BJ (cell line): ENCODE data around the gene LMCD1. TPM values are rescaled to one million over a fixed set of nuclear protein-coding genes. Genes with fewer than 3 reads are reported as not detected.

Experiments used
- CTCF ChIA-PET: fragments of 350-600 bp; formaldehyde crosslinking; extraction: SDS; loops from one replicate; lab custom pipeline; 2021; ENCODE audit warnings: antibody characterized with exemption, inconsistent platforms; lab: Yijun Ruan, JAX
- POLR2A ChIA-PET: fragments of 300-600 bp; sonication (Branson Sonifier 250); formaldehyde crosslinking; extraction: SDS; loops from one replicate; lab custom pipeline; 2021; ENCODE audit warnings: antibody characterized with exemption; lab: Charles Lee
- DNase-seq: peaks from one replicate; pipeline ENCODE4 v3.0.0-alpha.2; 2011; ENCODE audit warnings: low read depth
- H3K27me3 ChIP-seq: 2 replicates; pipeline ENCODE4 v1.6.0; 2011; ENCODE audit warnings: low read length; ENCODE audit not compliant: control insufficient read depth, insufficient read depth
- H3K36me3 ChIP-seq: 2 replicates; pipeline ENCODE4 v1.5.1; 2011; ENCODE audit warnings: low read length; ENCODE audit not compliant: control insufficient read depth, insufficient read depth
- H3K4me3 ChIP-seq: 2 replicates; pipeline ENCODE4 v1.5.1; 2011; ENCODE audit warnings: low read depth, mild to moderate bottlenecking, control low read depth, low read length
- CTCF ChIP-seq: IDR thresholded peaks from 2 replicates; pipeline ENCODE4 v1.5.1; 2011; ENCODE audit warnings: low read depth, mild to moderate bottlenecking, control low read depth, inconsistent platforms, low read length, moderate library complexity; ENCODE audit not compliant: insufficient read depth
- polyA plus RNA-seq: library from polyadenylated mRNA; depleted of rRNA; stranded (reverse); fragments of >200 nt; gene quantifications from 2 replicates; pipeline ENCODE4 v1.2.3, GENCODE V29; 2011

LMCD1 gene
- polyA plus RNA-seq, 1 experiment: 168 TPM

- POLR2A ChIA-PET: interaction anchor here (0.6 to 2.2 kb wide), 3 partner anchors 12 to 77 kb away, joined by 3 to 13 read pairs (median 7); partner anchors contain the start of gene LMCD1
- no peak overlapping the region for H3K4me3 ChIP-seq
- no peaks in the 10 kb centered on the region for H3K27me3 ChIP-seq
- no peaks in the 10 kb centered on the region for H3K36me3 ChIP-seq
- CTCF ChIA-PET: interaction anchor here (1.6 to 2.0 kb wide), 3 partner anchors 15 to 39 kb away, joined by 3 to 5 read pairs (median 4); no protein-coding TSS in a partner anchor
- DNase-seq: no peak
- no peak for TF ChIP-seq CTCF
These were observed 12.3 kb upstream of the LMCD1 start for GRCh38 chr3:8489278-8489792.

- TF ChIP-seq CTCF: no peak
- H3K27me3 ChIP-seq: no peaks in the 10 kb centered on the region
- ChIA-PET POLR2A (interaction anchor here (2.2 kb wide), 2 partner anchors 11 to 31 kb away, joined by 7 to 13 read pairs; partner anchors contain the start of gene LMCD1), CTCF (interaction anchor here (1.3 to 2.0 kb wide), 4 partner anchors 14 to 132 kb away, joined by 3 to 5 read pairs (median 4); no protein-coding TSS in a partner anchor)
- DNase-seq: peak; percentile 86
- no peak overlapping the region for H3K4me3 ChIP-seq
- no peaks in the 10 kb centered on the region for H3K36me3 ChIP-seq
These were observed 11.5 kb upstream of the LMCD1 start for GRCh38 chr3:8490079-8490552.

- TF ChIP-seq CTCF: no peak
These were observed 10.1 kb upstream of the LMCD1 start for GRCh38 chr3:8491271-8492144.

GRCh38 chr3:8492744-8493511 is 8.7 kb upstream of the LMCD1 start:
- no peak for TF ChIP-seq CTCF
- POLR2A ChIA-PET: no interaction called here
- H3K4me3 ChIP-seq: no peak overlapping the region
- CTCF ChIA-PET: interaction anchor here (0.6 to 1.9 kb wide), 5 partner anchors 8 to 51 kb away, joined by 3 to 5 read pairs (median 4); partner anchors contain the start of gene LMCD1
- no peaks in the 10 kb centered on the region for H3K27me3 ChIP-seq
- no peak for DNase-seq
- no peaks in the 10 kb centered on the region for H3K36me3 ChIP-seq

More at GRCh38 chr3:8491271-8492144, 10.1 kb upstream of the LMCD1 start:
- CTCF ChIA-PET: interaction anchor here (1.3 to 2.0 kb wide), 5 partner anchors 10 to 131 kb away, joined by 3 to 5 read pairs (median 5); partner anchors contain the start of gene LMCD1
- POLR2A ChIA-PET: interaction anchor here (1.0 kb wide), 1 partner anchor 10 kb away, joined by 4 read pairs; the partner anchor contains the start of gene LMCD1
- no peaks in the 10 kb centered on the region for H3K36me3 ChIP-seq
- no peaks in the 10 kb centered on the region for H3K27me3 ChIP-seq
- H3K4me3 ChIP-seq: no peak overlapping the region
- no peak for DNase-seq
